ENCODE data around the gene RSPRY1. TPM values are rescaled to one million over a fixed set of nuclear protein-coding genes. Genes with fewer than 3 reads are reported as not detected.

The RSPRY1 gene
- total and polyA plus RNA-seq, 2 of the 8 experiments (the other 6 are each of a cell fraction or from before 2014, with no cell fraction given): 11.5 to 32.5 TPM

DNA sequence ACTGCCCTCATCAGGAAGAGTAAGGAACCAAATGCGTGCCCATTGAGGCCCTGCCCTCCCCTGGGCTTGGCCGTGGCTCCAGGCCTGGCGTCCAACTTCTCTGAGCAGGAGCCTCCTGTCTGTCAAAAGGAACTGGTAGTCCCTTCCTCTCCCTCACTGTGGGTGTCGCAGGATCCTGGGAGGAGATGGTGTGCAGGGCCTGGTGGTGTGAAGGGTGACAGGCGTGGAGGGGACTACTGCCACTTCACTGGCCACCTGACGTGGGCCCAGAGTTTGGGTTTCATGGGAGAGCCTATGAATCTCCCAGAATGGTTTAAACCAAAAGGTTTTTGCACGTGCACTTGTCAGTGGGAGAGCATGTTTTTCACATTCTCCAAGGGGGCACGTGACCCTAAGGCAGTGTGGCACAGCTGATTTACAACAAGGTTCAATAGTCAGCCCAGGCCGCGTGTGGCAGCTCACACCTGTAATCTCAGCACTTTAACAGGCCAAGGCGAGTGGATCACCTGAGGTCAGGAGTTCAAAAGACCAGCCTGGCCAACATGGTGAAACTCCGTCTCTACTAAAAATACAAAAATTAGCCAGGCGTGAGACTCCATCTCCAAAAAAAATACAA lies 71.4 kb downstream of the RSPRY1 start:
- Histone ChIP-seq H3K27ac (ENCODE audit: low read depth, low read length) (no peak overlapping the region), H3K79me2 (ENCODE audit: control insufficient read depth in 1 of 2, insufficient read depth in 2 of 2, low read length in 2 of 2) (no peaks in the 10 kb centered on the region), H3K23ac (ENCODE audit: insufficient read length) (no peak overlapping the region), H3K27me3 (replicated peaks in 1 of 4; ENCODE audit: control insufficient read depth in 3 of 4, extremely low read depth in 1 of 4, insufficient read depth in 3 of 4, low read length in 3 of 4) (no peaks in the 10 kb centered on the region), H3K18ac (ENCODE audit: extremely low read depth, low read length) (no peak overlapping the region), H3K23me2 (ENCODE audit: low read depth, low read length) (0 out of 2 replicates have a peak, but pooled peaks cover 2% of the 10 kb centered on the region), H3K9ac (replicated peaks in 1 of 4; ENCODE audit: extremely low read depth in 1 of 4, low read depth in 3 of 4, low read length in 3 of 4) (no peak overlapping the region), H4K5ac (ENCODE audit: insufficient read length, low read depth, low read length) (no peak overlapping the region), H2BK120ac (replicated peaks; ENCODE audit: low read depth, low read length) (no peak overlapping the region), H4K91ac (replicated peaks; ENCODE audit: insufficient read length, low read length) (no peak overlapping the region), H3K9me3 (ENCODE audit: insufficient read depth in 2 of 2, low read depth in 1 of 2, low read length in 1 of 2) (no peaks in the 10 kb centered on the region), H2BK15ac (ENCODE audit: low read length) (no peak overlapping the region), H4K20me1 (replicated peaks in 1 of 2; ENCODE audit: control insufficient read depth in 1 of 2, insufficient read depth in 2 of 2, low read length in 2 of 2) (no peaks in the 10 kb centered on the region), H3K14ac (ENCODE audit: insufficient read length) (no peak overlapping the region), H3K79me1 (ENCODE audit: low read depth, low read length) (no peaks in the 10 kb centered on the region), H3K4ac (replicated peaks; ENCODE audit: insufficient read length, low read depth, low read length) (no peak overlapping the region), H2AFZ (ENCODE audit: low read length) (no peak overlapping the region), H4K8ac (ENCODE audit: extremely low read depth, insufficient read depth, low read length) (no peak overlapping the region; the same call in 1 of the 2 replicates), H3K36me3 (ENCODE audit: control insufficient read depth in 2 of 4, insufficient read depth in 4 of 4, low read length in 3 of 4) (peaks cover 0 to 2% (median under 1%) of the 10 kb centered on the region in 4 experiments; a peak in 2 of 8 replicates), H3K4me1 (replicated peaks in 1 of 4; ENCODE audit: control insufficient read depth in 3 of 4, insufficient read depth in 4 of 4, low read length in 3 of 4) (peaks cover 4 to 14% (median 6%) of the 10 kb centered on the region in 4 experiments), H3K4me2 (ENCODE audit: insufficient read depth in 1 of 2, low read depth in 2 of 2, low read length in 2 of 2) (no peak overlapping the region), H2BK12ac (ENCODE audit: low read depth, low read length) (no peak overlapping the region), H2BK5ac (ENCODE audit: low read depth, low read length) (no peak overlapping the region), H2BK20ac (ENCODE audit: low read length) (no peak overlapping the region), H3K4me3 (ENCODE audit: extremely low read depth in 1 of 4, insufficient read depth in 2 of 4, low read depth in 3 of 4, low read length in 4 of 4) (no peak overlapping the region), H3K56ac (replicated peaks; ENCODE audit: insufficient read length, low read depth, low read length) (no peak overlapping the region), H2AK5ac (ENCODE audit: low read depth, low read length) (no peak overlapping the region)
- 92% methylated on average over 13 of the region's 13 CpGs; no CpG with 5 or more reads in 1 of the 2 experiments for WGBS, 2 experiments (ENCODE audit: extremely low coverage in 1 of 2, insufficient coverage in 1 of 2, insufficient read length in 1 of 2, insufficient replicate concordance in 2 of 2, low coverage in 1 of 2, low lambda C conversion rate in 2 of 2, missing lambda C conversion rate in 1 of 2)
- DNase-seq (ENCODE audit: low read depth in 1 of 2, low spot score in 2 of 2) (no peak), FAIRE-seq (no peak)
- CTCF ChIA-PET (ENCODE audit: partially characterized antibody): interaction anchor here (1.6 kb wide), 1 partner anchor 159 kb away, joined by 3 read pairs; no protein-coding TSS in a partner anchor
- no peak for TF ChIP-seq POLR2AphosphoS5 (IDR thresholded peaks at IDR 0.05; ENCODE audit: low read depth, low read length)
- no peak for TF ChIP-seq BCL11A (IDR thresholded peaks at IDR 0.05; ENCODE audit: low read depth in 2 of 2, low read length in 2 of 2)
- no peak for TF ChIP-seq SP4 (IDR thresholded peaks at IDR 0.05; ENCODE audit: low read length)
- no peak for TF ChIP-seq NANOG (IDR thresholded peaks at IDR 0.05; ENCODE audit: insufficient read depth, low read depth, low read length, poor library complexity, severe bottlenecking)
- TF ChIP-seq FOSL1 (IDR thresholded peaks at IDR 0.05; ENCODE audit: insufficient read depth, low read depth, low read length): no peak
- TF ChIP-seq TAF1 (IDR thresholded peaks at IDR 0.05; ENCODE audit: low read depth, low read length): no peak
- TF ChIP-seq KDM5A (IDR thresholded peaks at IDR 0.05; ENCODE audit: low read length): no peak
- TF ChIP-seq, protein P1, sequence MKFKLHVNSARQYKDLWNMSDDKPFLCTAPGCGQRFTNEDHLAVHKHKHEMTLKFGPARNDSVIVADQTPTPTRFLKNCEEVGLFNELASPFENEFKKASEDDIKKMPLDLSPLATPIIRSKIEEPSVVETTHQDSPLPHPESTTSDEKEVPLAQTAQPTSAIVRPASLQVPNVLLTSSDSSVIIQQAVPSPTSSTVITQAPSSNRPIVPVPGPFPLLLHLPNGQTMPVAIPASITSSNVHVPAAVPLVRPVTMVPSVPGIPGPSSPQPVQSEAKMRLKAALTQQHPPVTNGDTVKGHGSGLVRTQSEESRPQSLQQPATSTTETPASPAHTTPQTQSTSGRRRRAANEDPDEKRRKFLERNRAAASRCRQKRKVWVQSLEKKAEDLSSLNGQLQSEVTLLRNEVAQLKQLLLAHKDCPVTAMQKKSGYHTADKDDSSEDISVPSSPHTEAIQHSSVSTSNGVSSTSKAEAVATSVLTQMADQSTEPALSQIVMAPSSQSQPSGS (IDR thresholded peaks at IDR 0.05; ENCODE audit: low read length): no peak
- no peak for TF ChIP-seq KDM1A (IDR thresholded peaks at IDR 0.05; ENCODE audit: borderline replicate concordance, low read length)
- POLR2A ChIA-PET (ENCODE audit: partially characterized antibody): no interaction called here

Data from H1 (cell line).